VCaP (cell line): ENCODE data around the gene PHKB.

ENCODE experiments used
- H3K27ac ChIP-seq: fragments of 450-650 bp; 2 replicates; pipeline ENCODE4 v1.5.1; 2017
- TF ChIP-seq, protein P1 (sequence below): fragments of 450-650 bp; conservative IDR thresholded peaks from 2 replicates; pipeline ENCODE4 v1.5.1; 2017; ENCODE audit warnings: mild to moderate bottlenecking, moderate library complexity

PHKB gene

DNA sequence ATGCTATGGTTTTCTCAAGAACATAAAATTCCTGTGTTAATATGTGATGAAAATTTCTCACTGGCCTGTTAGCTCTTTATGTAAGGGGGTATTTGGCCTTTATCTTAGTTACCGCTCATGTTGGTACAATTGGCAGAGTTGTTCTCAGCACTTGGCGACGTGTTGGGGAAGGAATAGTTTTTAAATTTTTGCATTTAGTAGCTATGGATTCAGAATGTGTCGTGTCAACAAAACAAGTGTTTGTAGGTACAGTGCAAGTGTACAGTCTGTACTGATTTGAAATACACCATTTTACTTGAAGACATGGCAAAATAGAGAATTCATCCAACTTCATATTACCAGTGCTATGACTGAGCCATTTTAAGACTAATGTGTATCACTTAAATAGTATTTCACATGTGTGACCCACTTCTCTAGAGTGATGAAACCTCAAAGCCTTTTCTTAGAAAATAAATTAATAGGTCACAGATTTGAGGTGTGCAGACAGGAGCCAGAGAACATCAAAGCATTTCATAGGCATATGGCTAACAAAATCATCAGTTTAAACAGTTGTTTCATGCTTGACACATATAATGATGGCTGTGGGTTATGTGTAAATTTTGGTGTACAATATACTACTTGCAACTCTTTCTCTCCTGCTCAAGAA, 150.8 kb downstream of the PHKB start:
- TF ChIP-seq, protein P1, sequence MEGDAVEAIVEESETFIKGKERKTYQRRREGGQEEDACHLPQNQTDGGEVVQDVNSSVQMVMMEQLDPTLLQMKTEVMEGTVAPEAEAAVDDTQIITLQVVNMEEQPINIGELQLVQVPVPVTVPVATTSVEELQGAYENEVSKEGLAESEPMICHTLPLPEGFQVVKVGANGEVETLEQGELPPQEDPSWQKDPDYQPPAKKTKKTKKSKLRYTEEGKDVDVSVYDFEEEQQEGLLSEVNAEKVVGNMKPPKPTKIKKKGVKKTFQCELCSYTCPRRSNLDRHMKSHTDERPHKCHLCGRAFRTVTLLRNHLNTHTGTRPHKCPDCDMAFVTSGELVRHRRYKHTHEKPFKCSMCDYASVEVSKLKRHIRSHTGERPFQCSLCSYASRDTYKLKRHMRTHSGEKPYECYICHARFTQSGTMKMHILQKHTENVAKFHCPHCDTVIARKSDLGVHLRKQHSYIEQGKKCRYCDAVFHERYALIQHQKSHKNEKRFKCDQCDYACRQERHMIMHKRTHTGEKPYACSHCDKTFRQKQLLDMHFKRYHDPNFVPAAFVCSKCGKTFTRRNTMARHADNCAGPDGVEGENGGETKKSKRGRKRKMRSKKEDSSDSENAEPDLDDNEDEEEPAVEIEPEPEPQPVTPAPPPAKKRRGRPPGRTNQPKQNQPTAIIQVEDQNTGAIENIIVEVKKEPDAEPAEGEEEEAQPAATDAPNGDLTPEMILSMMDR: no peak
- H3K27ac ChIP-seq: no peak overlapping the region

DNA sequence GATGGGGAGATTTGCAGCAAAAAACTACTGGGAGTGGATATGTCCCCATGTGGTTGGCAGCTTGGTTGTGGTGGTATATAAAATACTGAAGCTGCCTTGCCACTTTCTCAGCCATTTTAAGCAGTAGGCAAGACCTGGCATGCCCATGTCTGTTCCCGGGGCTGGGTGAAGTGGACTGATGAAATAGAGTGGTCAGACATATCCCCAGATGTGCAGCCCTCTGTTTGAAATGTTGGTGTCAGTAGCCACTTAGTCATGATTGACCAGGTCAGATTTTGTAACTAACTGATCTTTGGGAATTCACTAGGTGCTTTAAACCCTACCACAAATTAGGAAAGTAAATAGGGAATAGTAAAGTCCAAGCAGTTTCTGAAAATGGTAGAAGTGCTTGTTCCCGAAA, 151.6 kb downstream of the PHKB start:
- TF ChIP-seq, protein P1: no peak
- H3K27ac ChIP-seq: no peak overlapping the region

DNA sequence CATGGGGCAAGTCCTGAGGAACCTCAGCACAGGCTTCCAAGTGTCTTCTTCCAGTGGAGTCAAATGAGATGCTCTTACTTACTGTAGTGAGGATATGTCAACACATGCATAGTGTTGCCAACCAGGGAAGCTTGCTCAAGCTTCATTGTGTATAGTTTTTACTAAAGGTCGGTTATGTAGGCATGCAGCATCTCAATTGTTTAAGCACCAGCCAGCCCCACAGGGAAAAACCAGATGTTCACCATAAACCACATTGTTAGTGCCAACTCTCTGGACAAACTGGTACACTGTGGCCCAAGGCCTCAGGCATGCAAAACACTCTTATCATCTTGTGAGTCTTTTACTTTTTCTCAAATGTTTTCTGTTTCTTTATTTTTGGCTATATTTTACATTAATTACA, 152.1 kb downstream of the PHKB start:
- TF ChIP-seq, protein P1: no peak

DNA sequence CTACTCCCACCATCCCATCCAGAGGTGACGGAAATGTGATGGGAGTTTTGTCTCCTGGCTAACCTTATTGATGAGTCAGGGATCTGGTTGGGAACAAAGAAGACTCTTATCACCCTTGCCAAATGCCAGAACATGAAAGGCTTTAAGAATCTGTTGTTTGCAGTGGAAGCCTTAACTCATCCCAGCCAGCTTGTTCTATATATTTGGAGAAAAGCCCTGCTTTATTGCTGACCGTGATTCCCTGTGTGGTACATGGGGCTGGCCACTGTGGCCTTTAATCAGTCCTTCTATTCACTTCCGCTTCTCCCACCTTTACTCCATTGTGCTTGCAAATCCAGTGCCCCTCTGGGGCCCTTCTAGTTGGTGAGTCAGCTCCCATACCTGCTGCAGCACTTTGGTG, 156.6 kb downstream of the PHKB start:
- TF ChIP-seq, protein P1: no peak
- no peak overlapping the region for H3K27ac ChIP-seq

More for the DNA sequence above, 152.1 kb downstream of the PHKB start:
- no peak overlapping the region for H3K27ac ChIP-seq

DNA sequence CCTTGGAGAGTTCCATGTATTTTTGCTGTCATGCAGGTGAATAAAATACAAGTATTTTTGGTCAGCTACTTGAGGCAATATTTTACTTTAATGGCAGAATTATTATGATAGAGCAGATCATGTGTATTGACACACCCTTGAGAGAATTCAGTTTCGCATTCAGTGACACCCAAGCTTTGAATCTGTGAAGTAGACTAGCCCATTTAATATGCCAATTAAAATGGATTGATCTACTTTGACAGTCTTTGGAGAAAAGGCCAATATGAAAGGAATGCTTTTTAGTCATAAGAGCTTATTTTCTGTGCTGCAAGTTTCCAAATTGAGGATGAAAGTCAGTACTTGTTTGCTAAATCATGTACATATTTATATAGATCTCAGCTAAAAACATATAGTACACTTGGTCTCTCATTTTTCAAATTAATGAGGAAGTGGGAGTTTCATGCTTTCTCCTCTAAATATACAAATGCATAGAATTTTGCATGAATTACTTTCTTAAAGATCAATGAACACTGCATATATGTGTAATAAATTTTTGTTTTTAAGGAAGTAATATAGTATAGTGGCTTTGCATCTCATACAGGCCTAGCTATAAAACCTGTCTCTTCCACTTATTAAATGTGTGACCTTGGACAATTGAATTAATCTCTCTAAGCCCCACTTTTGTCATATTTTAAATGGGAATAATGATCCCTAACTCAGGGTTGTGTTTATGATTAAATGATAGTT, 161.5 kb downstream of the PHKB start:
- no peak overlapping the region for H3K27ac ChIP-seq
- TF ChIP-seq, protein P1: no peak

DNA sequence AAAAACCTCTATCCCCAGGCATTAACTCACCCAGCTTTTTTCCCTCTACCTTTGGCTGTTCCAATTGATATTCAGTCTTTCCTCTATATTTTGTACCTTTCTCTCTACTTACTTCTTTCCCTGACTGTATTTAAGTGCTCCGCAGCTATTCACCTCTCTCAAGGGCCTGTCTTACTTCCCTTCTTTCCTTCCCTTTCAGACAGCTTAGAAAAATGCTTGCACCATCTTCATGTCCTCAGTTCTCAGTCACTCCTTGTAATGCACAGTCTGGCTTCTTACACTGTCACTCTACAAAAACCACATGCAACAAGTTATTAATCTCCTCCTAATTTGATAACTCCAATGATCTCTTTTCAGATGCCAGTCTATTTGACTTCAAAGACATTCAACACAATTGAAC, 163.4 kb downstream of the PHKB start:
- no peak overlapping the region for H3K27ac ChIP-seq

DNA sequence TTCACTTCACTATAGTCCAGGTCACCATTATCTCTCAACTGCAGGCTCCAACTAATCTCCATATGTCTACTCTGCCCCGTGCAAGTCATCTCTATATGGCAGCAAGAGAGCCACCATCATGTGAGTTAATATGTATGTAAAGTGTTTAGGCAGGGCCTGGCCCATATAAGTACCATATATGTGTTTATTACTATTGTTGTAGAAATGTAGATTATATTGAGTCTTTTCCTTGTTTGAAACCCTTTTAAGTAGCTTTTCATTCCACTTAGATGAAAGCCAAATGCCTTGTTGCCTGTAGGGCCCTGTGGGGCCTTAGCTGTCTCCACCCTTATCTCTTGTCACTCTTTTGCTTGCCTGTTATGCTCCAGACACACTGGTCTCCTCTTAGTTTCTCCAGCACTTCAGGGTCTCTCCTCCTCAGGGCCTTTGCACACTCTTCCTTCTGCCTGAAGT, 164.0 kb downstream of the PHKB start:
- no peak overlapping the region for H3K27ac ChIP-seq
- TF ChIP-seq, protein P1: no peak

More for the DNA sequence above, 163.4 kb downstream of the PHKB start:
- TF ChIP-seq, protein P1: no peak
